Esophagus (tissue), 2 donors: ENCODE results near the gene MUC15. TPM values are rescaled to one million over a fixed set of nuclear protein-coding genes. Genes with fewer than 3 reads are reported as not detected.
"Not testable (repeated sequence)": the region's sequence is repeated elsewhere in the genome, so short reads cannot be mapped to it uniquely, and the experiment has no call there.

Source experiments
- H3K27ac ChIP-seq, 2 donors: one replicate each; pipeline ENCODE4 v1.5.1; 2013; ENCODE audit warnings: low read depth in 2 of 2, mild to moderate bottlenecking in 2 of 2, inconsistent platforms in 1 of 2, low read length in 1 of 2, moderate library complexity in 1 of 2
- H3K27me3 ChIP-seq, 2 donors: one replicate each; pipeline ENCODE4 v1.6.1; 2013; ENCODE audit warnings: low read length in 2 of 2, control low read depth in 1 of 2, mild to moderate bottlenecking in 1 of 2; ENCODE audit not compliant: insufficient read depth in 2 of 2, control insufficient read depth in 1 of 2
- H3K36me3 ChIP-seq, 2 donors: one replicate each; pipeline ENCODE4 v1.6.1; 2013; ENCODE audit warnings: low read length in 1 of 2; ENCODE audit not compliant: control insufficient read depth in 2 of 2, insufficient read depth in 2 of 2
- H3K4me1 ChIP-seq, 2 donors: one replicate each; pipeline ENCODE4 v1.6.1; 2013; ENCODE audit warnings: low read length in 1 of 2; ENCODE audit not compliant: control insufficient read depth in 2 of 2, insufficient read depth in 2 of 2
- H3K4me3 ChIP-seq, 2 donors: one replicate each; pipeline ENCODE4 v1.5.1; 2013; ENCODE audit warnings: low read length in 2 of 2, mild to moderate bottlenecking in 2 of 2, low read depth in 1 of 2, moderate library complexity in 1 of 2
- H3K9me3 ChIP-seq, 2 donors: one replicate each; pipeline ENCODE4 v1.6.1; 2013; ENCODE audit warnings: mild to moderate bottlenecking in 2 of 2, low read depth in 1 of 2, low read length in 1 of 2, moderate library complexity in 1 of 2; ENCODE audit not compliant: control insufficient read depth in 2 of 2, insufficient read depth in 1 of 2
- WGBS, 2 donors: extraction: QIAGEN DNeasy Blood & Tissue Kit; methylation state at CpG; one replicate each; pipeline ENCODE4 v1.1.7; 2013; 5-methylcytosine and 5-hydroxymethylcytosine counted together
- polyA plus RNA-seq, 2 donors: library from polyadenylated mRNA; stranded (reverse); fragments of 200-250 nt; gene quantifications; one replicate each; pipeline ENCODE4 v1.2.3, GENCODE V29; 2013
- donor health status: healthy with polysubstance abuse.
- donor health status: Bipolar disorder and iron deficiency.

The MUC15 gene
- polyA plus RNA-seq, 2 donors, result 15.0 to 19.1 TPM

DNA sequence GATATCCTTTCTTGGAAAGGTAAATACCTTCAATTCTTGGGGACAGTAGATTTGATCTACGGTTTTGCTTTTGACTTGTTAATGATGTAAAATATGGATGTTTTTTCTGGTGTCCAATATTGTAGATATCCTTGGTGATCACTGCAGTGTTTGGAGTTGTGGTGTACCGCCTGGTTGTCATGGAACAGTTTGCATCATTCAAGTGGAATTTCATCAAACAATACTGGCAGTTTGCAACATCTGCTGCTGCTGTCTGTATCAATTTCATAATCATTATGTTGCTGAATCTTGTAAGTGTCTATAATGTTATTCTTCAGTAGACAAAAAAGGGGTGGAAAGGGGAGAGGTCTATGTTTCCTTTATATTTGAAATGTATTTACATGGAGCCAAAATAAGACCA, 27.4 kb upstream of the MUC15 start:
- 54 to 81% methylated on average over 2 of the region's 2 CpGs for WGBS, 2 donors
- Histone ChIP-seq H3K36me3 (no peaks in the 10 kb centered on the region), H3K4me1 (no peaks in the 10 kb centered on the region), H3K9me3 (no peaks in the 10 kb centered on the region), H3K27ac (no peak overlapping the region), H3K27me3 (no peaks in the 10 kb centered on the region), H3K4me3 (no peak overlapping the region)

DNA sequence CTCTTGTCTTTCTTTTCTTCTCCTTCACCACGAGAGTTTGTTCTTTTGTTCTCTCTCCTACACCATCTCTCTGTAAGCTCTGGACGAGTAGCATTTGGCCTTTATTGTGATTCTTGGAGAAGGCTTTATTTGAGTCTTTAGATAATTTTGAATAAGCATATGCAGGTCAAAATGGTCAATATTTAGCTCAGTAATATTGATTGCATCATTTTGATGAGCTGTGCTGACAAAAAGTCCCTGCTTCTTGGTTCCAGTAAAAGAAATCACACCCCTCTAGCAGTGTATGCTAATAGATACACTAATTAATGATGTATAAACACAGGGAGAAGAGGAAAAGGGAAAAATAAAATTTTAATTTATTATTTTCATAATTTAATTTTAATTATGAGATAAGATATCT, 25.8 kb upstream of the MUC15 start:
- Histone ChIP-seq H3K27ac (no peak overlapping the region), H3K36me3 (no peaks in the 10 kb centered on the region), H3K4me3 (no peak overlapping the region), H3K4me1 (no peaks in the 10 kb centered on the region), H3K9me3 (no peaks in the 10 kb centered on the region), H3K27me3 (no peaks in the 10 kb centered on the region)
- WGBS, 2 donors, result 82 to 86% methylated on average over 2 of the region's 2 CpGs

DNA sequence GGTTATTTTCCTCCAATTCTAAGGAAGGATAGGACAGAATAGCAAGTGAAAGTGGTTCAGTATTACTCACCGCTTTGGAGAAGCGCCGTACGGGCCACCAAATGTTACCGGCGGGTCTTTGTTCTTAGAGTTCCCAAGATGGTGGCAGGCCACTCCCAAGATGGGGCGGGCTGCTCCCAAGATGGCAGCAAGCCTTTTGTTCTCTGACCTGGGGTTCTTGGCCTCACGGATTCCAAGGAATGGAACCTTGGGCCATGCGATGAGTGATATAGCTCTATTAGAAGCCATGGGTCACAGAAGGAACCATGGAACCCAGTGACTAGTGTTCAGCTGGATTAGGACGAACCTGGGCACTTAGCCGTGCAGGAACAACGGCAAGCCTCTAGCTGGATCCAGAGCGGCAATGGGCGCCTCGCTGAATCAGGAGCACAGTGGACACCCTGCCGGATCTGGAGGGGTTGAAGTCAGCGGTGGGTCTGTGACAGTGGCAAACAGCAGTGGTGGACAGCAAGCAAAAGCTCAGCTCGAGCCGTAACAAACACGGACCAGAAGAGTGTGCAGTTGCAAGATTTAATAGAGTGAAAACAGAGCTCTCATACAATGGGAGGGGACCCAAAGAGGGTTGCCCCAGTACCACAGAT, 25.1 kb upstream of the MUC15 start:
- not testable (repeated sequence) for H3K36me3 ChIP-seq, H3K9me3 ChIP-seq, H3K27ac ChIP-seq, H3K4me3 ChIP-seq, H3K4me1 ChIP-seq, H3K27me3 ChIP-seq
- 91 to 93% methylated on average over 20 of the region's 20 CpGs for WGBS, 2 donors

DNA sequence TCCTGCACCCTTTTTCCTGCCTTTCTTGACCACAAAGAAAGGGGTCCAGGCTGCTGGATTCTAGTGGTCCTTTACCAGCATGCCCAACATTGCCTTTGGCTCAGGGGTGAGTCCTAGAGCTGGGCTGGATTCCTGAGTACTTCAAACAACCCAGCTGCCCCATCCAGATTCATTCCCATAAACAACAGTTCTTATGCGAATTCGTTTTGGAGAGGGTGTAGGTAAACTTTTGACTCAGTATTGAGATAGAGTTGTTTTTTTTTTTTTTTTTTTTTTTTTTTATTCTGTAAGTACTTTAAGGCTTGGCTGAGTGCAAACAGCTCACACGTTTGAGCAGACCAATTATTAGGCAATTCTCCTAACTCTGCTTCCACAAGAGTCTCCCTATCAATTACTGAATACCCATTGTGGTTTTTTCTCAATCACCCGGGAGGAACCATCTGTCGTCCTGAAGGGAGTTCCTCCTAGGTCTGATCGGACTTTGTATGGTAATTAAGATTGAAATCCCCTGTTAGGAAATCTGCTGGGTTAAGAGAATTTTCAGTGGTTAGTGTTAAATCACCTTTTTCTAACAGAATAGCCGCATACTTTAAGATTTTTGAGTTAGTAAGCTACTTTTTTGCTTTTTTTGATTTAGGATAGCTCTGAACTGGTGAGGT, 23.3 kb upstream of the MUC15 start:
- not testable (repeated sequence) for H3K36me3 ChIP-seq, H3K9me3 ChIP-seq, H3K4me1 ChIP-seq, H3K27ac ChIP-seq, H3K27me3 ChIP-seq, H3K4me3 ChIP-seq
- WGBS, 2 donors, result 64 to 67% methylated on average over 7 of the region's 7 CpGs

DNA sequence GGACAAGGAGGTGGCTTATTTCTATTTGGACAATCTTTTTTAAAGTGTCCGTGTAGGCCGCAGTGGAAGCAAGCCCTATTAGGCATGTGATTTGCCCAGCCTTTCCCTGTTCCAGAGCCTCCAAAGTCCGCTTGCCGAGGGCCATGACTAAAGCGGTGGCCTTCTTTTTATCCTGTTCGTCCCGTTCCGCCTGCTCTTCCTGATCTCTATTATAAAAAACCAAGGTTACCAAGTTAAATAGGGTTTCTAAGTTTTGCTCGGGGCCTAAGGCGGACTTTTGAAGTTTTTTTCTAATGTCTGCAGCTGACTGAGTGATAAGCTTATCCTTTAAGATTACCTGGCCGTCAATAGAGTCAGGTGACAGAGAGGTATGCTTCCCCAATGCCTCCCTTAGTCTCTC, 21.6 kb upstream of the MUC15 start:
- no peaks in the 10 kb centered on the region for H3K36me3 ChIP-seq
- WGBS, 2 donors, result 70 to 76% methylated on average over 11 of the region's 11 CpGs
- no peaks in the 10 kb centered on the region for H3K9me3 ChIP-seq
- H3K4me3 ChIP-seq, result no peak overlapping the region
- no peaks in the 10 kb centered on the region for H3K27me3 ChIP-seq
- H3K4me1 ChIP-seq, result no peaks in the 10 kb centered on the region
- no peak overlapping the region for H3K27ac ChIP-seq

DNA sequence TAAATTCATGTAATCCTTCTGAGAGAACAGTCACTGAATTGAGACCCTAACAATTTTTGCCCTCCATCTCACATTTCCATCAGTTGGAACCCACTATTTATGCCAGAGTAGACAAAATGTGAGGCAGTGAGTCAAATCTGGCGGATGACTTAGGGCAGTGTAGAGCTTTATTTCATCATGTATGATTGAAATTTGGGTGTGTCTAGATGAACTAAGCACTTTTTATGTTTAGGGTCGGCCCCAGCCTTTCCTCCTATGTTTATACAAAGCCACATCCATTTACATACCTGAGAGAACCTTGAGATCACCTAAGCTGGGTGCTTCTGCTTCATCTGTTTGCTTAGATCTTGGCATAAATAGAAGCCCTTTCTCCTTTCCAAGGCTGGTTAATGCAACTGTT, 15.0 kb upstream of the MUC15 start:
- no peak overlapping the region for H3K4me3 ChIP-seq
- H3K36me3 ChIP-seq, result no peaks in the 10 kb centered on the region
- H3K4me1 ChIP-seq, result no peaks in the 10 kb centered on the region
- no peaks in the 10 kb centered on the region for H3K9me3 ChIP-seq
- H3K27ac ChIP-seq, result no peak overlapping the region
- no peaks in the 10 kb centered on the region for H3K27me3 ChIP-seq
- WGBS, 2 donors, result 50 to 58% methylated on average over 2 of the region's 2 CpGs

DNA sequence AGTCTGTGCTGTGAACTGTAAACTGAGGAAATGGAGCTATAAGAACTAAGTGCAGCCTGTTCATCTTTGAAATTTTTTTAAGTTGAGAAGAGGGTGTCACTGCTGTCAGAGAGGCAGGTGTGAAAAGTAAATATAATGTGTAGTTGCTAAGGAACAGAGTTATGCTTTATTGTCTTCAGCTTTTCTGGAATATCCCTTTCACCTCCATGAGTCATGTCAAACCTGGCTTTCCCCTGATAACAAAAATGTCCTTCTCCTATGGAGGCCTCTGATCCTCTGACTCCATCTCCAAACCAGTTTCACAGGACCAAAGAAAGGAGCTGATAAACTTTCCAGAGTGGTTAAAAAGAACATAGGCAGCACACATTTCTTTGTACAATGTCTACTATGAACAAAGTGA, 12.8 kb upstream of the MUC15 start:
- no peaks in the 10 kb centered on the region for H3K27me3 ChIP-seq
- no peaks in the 10 kb centered on the region for H3K4me1 ChIP-seq
- H3K36me3 ChIP-seq, result no peaks in the 10 kb centered on the region
- H3K27ac ChIP-seq, result no peak overlapping the region
- H3K9me3 ChIP-seq, result no peaks in the 10 kb centered on the region
- H3K4me3 ChIP-seq, result no peak overlapping the region

DNA sequence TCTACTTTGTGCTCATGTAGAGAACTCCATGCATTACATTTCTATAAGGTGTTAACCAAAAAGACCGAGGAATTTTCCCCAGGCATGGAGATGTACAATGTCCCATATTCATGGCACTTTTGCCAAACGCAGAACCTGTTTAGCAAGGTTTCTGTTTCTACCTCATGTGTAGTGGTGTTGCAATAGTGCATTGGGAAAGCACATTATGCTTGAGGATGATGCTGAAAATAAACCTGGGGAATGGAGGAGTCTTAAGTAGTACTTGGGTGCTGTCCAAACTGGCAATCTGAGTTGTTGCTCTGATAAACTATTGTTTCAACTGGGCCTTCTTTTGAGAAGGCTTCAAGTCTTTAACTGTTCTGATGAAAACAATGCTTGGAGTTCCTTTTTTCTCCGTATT, 11.5 kb upstream of the MUC15 start:
- Histone ChIP-seq H3K27ac (no peak overlapping the region), H3K4me3 (no peak overlapping the region), H3K36me3 (no peaks in the 10 kb centered on the region), H3K4me1 (no peaks in the 10 kb centered on the region), H3K9me3 (no peaks in the 10 kb centered on the region), H3K27me3 (no peaks in the 10 kb centered on the region)
- 43 to 67% methylated on average over 3 of the region's 3 CpGs for WGBS, 2 donors

DNA sequence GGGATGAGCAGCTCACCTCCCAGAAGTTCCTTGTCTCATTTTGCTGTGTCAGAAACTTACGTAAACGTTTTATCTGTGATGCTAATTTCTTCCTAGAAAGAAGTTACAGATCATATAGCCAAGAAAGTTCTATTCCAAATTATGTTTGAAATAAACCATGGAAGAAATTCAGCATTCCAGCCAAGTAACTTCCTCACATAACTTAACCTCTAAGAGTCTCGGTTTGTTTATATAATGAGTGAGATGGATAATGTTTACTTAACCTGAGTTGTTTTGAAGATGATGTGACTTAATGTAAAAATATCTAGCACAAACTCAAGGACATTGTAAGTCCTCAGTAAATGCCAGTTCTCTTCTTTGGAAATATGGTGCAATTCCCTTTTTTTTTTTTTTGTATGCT, 8.9 kb upstream of the MUC15 start:
- Histone ChIP-seq H3K36me3 (no peaks in the 10 kb centered on the region), H3K27me3 (no peaks in the 10 kb centered on the region), H3K27ac (no peak overlapping the region), H3K4me3 (no peak overlapping the region), H3K9me3 (no peaks in the 10 kb centered on the region), H3K4me1 (no peaks in the 10 kb centered on the region)
- WGBS, 2 donors, result 27 to 45% methylated on average over 3 of the region's 3 CpGs

DNA sequence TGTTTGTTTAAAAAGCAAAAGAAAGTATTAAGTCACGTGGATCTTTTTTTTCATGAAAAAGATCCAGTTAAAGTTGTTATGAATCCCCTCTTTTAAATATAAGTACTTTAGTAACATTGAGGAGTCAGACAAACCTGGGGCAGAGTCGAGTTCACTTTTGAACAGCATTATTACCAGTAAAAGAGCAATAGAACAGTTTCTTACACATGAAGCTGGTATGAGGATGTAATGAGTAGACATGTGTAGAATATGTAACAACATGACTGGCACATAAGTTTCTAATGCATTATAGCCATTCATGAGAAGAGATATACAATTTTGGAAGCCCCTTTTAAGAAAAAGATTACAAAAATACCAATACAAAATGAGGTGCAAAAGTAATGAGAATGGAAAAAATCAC, 7.6 kb upstream of the MUC15 start:
- no peak overlapping the region for H3K4me3 ChIP-seq
- no peaks in the 10 kb centered on the region for H3K27me3 ChIP-seq
- no peak overlapping the region for H3K27ac ChIP-seq
- no peaks in the 10 kb centered on the region for H3K9me3 ChIP-seq
- H3K36me3 ChIP-seq, result no peaks in the 10 kb centered on the region
- 44 to 49% methylated on average over 2 of the region's 2 CpGs for WGBS, 2 donors
- no peaks in the 10 kb centered on the region for H3K4me1 ChIP-seq
